ENCODE results near the gene GLCE.

Gene GLCE

GRCh38 chr15:69185706-69186105, 25.3 kb downstream of the GLCE start:
- TF ChIP-seq, protein P1, sequence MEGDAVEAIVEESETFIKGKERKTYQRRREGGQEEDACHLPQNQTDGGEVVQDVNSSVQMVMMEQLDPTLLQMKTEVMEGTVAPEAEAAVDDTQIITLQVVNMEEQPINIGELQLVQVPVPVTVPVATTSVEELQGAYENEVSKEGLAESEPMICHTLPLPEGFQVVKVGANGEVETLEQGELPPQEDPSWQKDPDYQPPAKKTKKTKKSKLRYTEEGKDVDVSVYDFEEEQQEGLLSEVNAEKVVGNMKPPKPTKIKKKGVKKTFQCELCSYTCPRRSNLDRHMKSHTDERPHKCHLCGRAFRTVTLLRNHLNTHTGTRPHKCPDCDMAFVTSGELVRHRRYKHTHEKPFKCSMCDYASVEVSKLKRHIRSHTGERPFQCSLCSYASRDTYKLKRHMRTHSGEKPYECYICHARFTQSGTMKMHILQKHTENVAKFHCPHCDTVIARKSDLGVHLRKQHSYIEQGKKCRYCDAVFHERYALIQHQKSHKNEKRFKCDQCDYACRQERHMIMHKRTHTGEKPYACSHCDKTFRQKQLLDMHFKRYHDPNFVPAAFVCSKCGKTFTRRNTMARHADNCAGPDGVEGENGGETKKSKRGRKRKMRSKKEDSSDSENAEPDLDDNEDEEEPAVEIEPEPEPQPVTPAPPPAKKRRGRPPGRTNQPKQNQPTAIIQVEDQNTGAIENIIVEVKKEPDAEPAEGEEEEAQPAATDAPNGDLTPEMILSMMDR (IDR thresholded peaks at IDR 0.05; ENCODE audit: insufficient read depth, missing control alignments): no peak
- FAIRE-seq (no peak), DNase-seq (ENCODE audit: insufficient read length, low spot score) (no peak)

DNA sequence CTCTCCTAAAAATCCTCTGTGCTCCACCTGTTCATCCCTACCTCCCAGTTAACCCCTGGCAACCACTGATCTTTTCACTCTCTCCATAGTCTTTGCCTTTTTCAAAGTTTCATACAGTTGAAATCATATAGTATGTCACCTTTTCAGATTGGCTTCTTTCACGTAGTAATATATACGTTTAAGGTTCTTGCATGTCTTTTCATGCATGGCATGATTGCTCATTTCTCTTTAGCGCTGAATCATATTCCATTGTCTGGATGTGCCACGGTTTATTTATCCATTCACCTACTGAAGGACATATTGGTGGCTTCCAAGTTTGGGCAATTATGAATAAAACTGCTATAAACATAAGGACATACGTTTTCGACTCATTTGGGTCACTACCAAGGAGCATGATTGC, 28.7 kb downstream of the GLCE start:
- TF ChIP-seq, protein P1 (IDR thresholded peaks at IDR 0.05; ENCODE audit: insufficient read depth, missing control alignments): no peak
- DNase-seq (ENCODE audit: insufficient read length, low spot score): no peak
- FAIRE-seq: no peak

DNA sequence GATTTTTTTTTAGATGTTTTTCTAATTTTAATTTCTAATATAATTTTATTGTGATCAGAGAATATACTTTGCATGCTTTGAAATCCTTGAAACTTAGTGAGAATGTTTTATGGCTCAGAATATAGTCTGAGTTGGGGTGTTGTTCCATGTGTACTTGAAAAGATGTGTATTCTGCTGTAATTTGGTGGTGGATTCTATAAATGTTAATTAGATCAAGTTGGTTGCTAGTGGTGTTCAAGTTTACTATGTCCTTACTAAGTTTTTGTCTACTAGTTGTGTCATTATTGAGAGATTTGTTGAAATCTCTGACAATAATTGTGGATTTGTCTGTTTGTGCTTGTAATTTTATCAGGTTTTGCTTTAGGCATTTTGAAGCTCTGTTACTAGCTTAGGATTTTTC, 29.7 kb downstream of the GLCE start:
- DNase-seq (ENCODE audit: insufficient read length, low spot score) (no peak), FAIRE-seq (no peak)
- TF ChIP-seq, protein P1 (IDR thresholded peaks at IDR 0.05; ENCODE audit: insufficient read depth, missing control alignments): no peak

- DNase-seq (ENCODE audit: insufficient read length, low spot score) (no peak), FAIRE-seq (no peak)
- TF ChIP-seq, protein P1 (IDR thresholded peaks at IDR 0.05; ENCODE audit: insufficient read depth, missing control alignments): no peak
Measured at GRCh38 chr15:69190504-69190903, 30.1 kb downstream of the GLCE start.

- DNase-seq (ENCODE audit: insufficient read length, low spot score) (no peak), FAIRE-seq (no peak)
- TF ChIP-seq, protein P1 (IDR thresholded peaks at IDR 0.05; ENCODE audit: insufficient read depth, missing control alignments): no peak
Measured at GRCh38 chr15:69194025-69194827, 33.8 kb downstream of the GLCE start.

DNA sequence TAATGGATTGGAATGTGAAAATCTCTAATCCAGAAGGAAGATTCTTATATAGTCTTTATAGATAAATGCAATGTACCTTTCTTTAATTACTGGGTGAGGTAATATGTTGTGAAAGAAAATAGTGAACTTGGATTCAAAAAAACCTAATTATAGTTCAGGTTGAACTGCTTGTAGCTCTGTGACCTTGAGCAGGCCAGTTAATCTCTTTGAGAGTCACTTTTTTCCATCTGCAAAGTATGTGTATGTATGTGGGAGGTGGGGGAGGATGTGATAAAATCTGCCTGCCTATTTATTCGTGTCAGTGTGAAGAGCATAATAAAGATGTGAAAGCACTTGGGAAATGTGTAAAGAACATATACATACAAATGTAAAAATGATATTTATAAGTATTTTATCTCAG, 34.4 kb downstream of the GLCE start:
- FAIRE-seq (peak; percentile 41), DNase-seq (ENCODE audit: insufficient read length, low spot score) (no peak)
- TF ChIP-seq, protein P1 (IDR thresholded peaks at IDR 0.05; ENCODE audit: insufficient read depth, missing control alignments): no peak
